AG09309 (cell line): Measurements from ENCODE around the gene PPP1R14D.

Source experiments
- DNase-seq: peaks from one replicate; pipeline ENCODE4 v3.0.0-alpha.2; 2010; ENCODE audit warnings: low read depth
- H3K4me3 ChIP-seq: 2 replicates; pipeline ENCODE4 v1.5.1; 2011; ENCODE audit warnings: mild to moderate bottlenecking, low read depth, low read length, moderate library complexity; ENCODE audit not compliant: control insufficient read depth
- TF ChIP-seq, protein P1 (sequence below): IDR thresholded peaks from 2 replicates; pipeline ENCODE4 v1.5.1; 2011; ENCODE audit warnings: mild to moderate bottlenecking, low read depth, low read length, inconsistent platforms; ENCODE audit not compliant: insufficient read depth, control insufficient read depth; ENCODE audit errors: missing control alignments

PPP1R14D gene

DNA sequence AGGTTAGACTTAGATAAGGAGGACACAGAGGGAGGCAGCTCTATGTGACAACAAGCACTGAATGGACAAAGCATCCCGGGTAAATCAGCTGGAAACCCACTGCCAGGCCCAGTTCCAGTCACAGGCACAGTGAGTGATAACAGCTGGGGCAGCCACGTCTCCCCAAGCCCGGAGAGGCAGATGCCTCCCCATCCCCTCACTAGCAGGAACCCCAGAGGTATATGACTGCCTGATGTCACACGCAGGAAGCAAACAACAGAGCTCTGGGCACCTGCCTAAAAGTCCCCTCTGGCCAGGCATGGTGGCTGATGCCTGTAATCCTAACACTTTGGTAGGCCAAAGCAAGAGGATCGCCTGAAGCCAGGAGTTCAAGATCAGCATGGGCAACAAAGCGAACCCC, 40.5 kb downstream of the PPP1R14D start:
- DNase-seq, result no peak
- no peak overlapping the region for H3K4me3 ChIP-seq
- TF ChIP-seq, protein P1, sequence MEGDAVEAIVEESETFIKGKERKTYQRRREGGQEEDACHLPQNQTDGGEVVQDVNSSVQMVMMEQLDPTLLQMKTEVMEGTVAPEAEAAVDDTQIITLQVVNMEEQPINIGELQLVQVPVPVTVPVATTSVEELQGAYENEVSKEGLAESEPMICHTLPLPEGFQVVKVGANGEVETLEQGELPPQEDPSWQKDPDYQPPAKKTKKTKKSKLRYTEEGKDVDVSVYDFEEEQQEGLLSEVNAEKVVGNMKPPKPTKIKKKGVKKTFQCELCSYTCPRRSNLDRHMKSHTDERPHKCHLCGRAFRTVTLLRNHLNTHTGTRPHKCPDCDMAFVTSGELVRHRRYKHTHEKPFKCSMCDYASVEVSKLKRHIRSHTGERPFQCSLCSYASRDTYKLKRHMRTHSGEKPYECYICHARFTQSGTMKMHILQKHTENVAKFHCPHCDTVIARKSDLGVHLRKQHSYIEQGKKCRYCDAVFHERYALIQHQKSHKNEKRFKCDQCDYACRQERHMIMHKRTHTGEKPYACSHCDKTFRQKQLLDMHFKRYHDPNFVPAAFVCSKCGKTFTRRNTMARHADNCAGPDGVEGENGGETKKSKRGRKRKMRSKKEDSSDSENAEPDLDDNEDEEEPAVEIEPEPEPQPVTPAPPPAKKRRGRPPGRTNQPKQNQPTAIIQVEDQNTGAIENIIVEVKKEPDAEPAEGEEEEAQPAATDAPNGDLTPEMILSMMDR, result no peak

DNA sequence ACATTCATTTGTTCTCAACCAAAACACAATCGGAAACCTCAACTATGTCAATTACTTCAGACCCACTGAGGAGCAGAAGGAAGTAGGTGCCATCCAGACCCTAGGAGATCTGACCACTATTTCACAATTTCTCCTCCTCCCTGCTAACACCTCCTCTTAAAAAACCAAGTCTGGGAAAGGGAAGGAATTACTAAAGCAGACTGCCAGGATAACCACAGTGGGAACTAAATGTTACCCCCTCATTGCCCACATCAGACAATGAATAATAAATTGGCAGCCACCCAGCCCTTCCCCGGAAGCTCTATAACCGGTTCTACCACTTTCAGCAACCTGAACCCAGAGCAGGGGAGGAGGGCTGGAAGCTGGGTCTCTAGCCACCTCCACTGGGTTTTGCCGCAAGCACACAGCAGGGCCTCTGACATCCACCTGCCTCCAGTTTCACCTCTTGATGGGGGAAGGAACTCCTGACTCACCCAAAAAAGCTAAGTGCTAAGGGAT, 41.1 kb downstream of the PPP1R14D start:
- TF ChIP-seq, protein P1, result no peak
- no peak overlapping the region for H3K4me3 ChIP-seq
- DNase-seq, result peak; percentile 83

- TF ChIP-seq, protein P1, result no peak
- no peak for DNase-seq
- no peak overlapping the region for H3K4me3 ChIP-seq
Measured at GRCh38 chr15:40785814-40786213, 42.7 kb downstream of the PPP1R14D start.

DNA sequence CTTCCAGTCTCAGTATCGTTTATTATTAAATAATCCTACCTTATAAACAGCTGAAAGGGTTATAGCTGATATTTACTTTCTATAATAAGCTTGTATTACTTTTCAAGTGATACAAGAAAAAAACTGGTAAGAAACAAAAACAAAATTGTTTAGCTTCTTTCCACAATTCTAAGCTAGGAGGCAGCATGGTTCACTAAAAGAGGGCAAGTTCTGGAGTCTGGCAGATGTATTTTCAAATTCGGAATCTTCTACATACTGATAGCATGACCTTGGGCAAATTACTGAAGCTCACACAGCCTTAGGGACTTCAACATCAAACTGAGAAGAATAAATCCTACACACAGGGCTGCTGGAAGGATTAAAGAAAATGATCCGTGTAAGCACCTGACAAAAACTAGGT, 43.3 kb downstream of the PPP1R14D start:
- DNase-seq, result no peak
- no peak overlapping the region for H3K4me3 ChIP-seq
- TF ChIP-seq, protein P1, result peak; percentile 3

DNA sequence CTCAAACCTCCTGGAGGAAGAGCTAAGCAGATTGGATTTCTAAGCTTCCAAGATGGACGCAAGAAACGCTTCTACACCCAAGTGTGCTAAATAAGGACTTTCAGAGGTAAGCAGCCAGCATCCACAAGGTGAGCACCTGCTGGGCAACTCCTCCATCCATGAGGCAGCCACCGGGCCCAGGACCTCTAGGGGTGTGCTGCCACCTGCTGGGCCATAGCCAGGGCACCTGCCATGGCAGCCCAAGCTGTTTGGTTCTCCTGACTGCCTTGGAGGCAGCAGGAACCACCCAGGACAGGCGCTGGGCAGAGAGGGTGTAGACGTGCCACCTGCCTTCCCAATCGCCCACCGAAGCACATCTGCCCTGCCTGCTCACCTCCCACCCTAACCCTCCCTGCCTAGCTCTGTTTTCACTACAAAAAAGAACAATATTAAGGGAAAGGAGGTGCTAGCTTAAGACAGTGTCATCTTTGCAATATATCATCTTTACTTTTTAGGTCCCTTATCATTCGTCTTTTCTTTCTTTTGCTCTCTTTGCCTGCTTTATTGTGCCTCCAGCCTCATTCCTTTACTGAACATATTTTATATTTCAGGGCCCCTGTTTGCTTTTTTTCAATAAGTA, 45.8 kb downstream of the PPP1R14D start:
- DNase-seq, result no peak
- no peak overlapping the region for H3K4me3 ChIP-seq
- TF ChIP-seq, protein P1, result peak; percentile 48

- H3K4me3 ChIP-seq, result no peak overlapping the region
- DNase-seq, result peak; percentile 45
- TF ChIP-seq, protein P1, result no peak
Measured at GRCh38 chr15:40776537-40777141, 51.9 kb downstream of the PPP1R14D start.
